CD4-positive, alpha-beta T cell treated with Interleukin-6 at 100 ng/mL for 8 hours (primary cell): Measurements from ENCODE around the gene GCLC.

ENCODE experiments used
- DNase-seq: peaks from one replicate; pipeline ENCODE4 v3.0.0-alpha.2; 2020; ENCODE audit warnings: mixed read lengths, low spot score

The GCLC gene

GRCh38 chr6:53524455-53524815 is 20.5 kb downstream of the GCLC start:
- DNase-seq: no peak

- DNase-seq: no peak
Observed at GRCh38 chr6:53523511-53524454, 21.1 kb downstream of the GCLC start.

GRCh38 chr6:53520320-53520928 is 24.5 kb downstream of the GCLC start:
- DNase-seq: no peak

GRCh38 chr6:53518862-53519261 is 26.0 kb downstream of the GCLC start:
- DNase-seq: no peak

- DNase-seq: no peak
Observed at GRCh38 chr6:53517021-53517420, 27.9 kb downstream of the GCLC start.

- DNase-seq: no peak
Observed at GRCh38 chr6:53514677-53515076, 30.2 kb downstream of the GCLC start.

- no peak for DNase-seq
Observed at GRCh38 chr6:53513519-53513966, 31.4 kb downstream of the GCLC start.

GRCh38 chr6:53513056-53513455 is 31.8 kb downstream of the GCLC start:
- no peak for DNase-seq

GRCh38 chr6:53512626-53513025 is 32.3 kb downstream of the GCLC start:
- no peak for DNase-seq

GRCh38 chr6:53510746-53511145 is 34.2 kb downstream of the GCLC start:
- DNase-seq: no peak

- DNase-seq: no peak
Observed at GRCh38 chr6:53506872-53507271, 38.0 kb downstream of the GCLC start.

GRCh38 chr6:53504512-53504911 is 40.4 kb downstream of the GCLC start:
- DNase-seq: no peak

GRCh38 chr6:53503060-53503459 is 41.8 kb downstream of the GCLC start:
- no peak for DNase-seq

GRCh38 chr6:53501432-53501831 is 43.5 kb downstream of the GCLC start:
- DNase-seq: no peak

GRCh38 chr6:53500095-53500494 is 44.8 kb downstream of the GCLC start:
- no peak for DNase-seq

GRCh38 chr6:53499094-53499493 is 45.8 kb downstream of the GCLC start:
- DNase-seq: no peak

- no peak for DNase-seq
Observed at GRCh38 chr6:53498649-53499048, 46.3 kb downstream of the GCLC start.

- DNase-seq: no peak
Observed at GRCh38 chr6:53497905-53498304, 47.0 kb downstream of the GCLC start.

- DNase-seq: no peak
Observed at GRCh38 chr6:53496797-53497375, 48.0 kb downstream of the GCLC start.

- no peak for DNase-seq
Observed at GRCh38 chr6:53495506-53496499, 49.1 kb downstream of the GCLC start.

GRCh38 chr6:53494076-53494475 is 50.8 kb downstream of the GCLC start:
- no peak for DNase-seq

GRCh38 chr6:53493635-53494025 is 51.3 kb downstream of the GCLC start:
- no peak for DNase-seq
